NB4 (cell line): Measurements from ENCODE around the gene NMNAT3.

Experiments used
- CTCF ChIP-seq: IDR thresholded peaks from one replicate; pipeline ENCODE4 v1.5.1; 2012; ENCODE audit warnings: low read depth, low read length
- MYC ChIP-seq: IDR thresholded peaks from 2 replicates; pipeline ENCODE4 v1.6.1; 2011; ENCODE audit warnings: low read depth, low read length
- POLR2A ChIP-seq: IDR thresholded peaks from 2 replicates; pipeline ENCODE4 v1.6.1; 2011; ENCODE audit warnings: mild to moderate bottlenecking; ENCODE audit not compliant: insufficient read length; ENCODE audit errors: extremely low read depth

GRCh38 chr3:139629033-139629432 is 48.7 kb downstream of the NMNAT3 start:
- TF ChIP-seq CTCF (peak; percentile 42), POLR2A (no peak), MYC (no peak)
